HepG2 (cell line): Measurements from ENCODE around the gene ESRP2. TPM values are rescaled to one million over a fixed set of nuclear protein-coding genes. Genes with fewer than 3 reads are reported as not detected.

ENCODE experiments used
- AGO1 ChIP-seq: fragments of 200-400 bp; formaldehyde crosslinking; IDR thresholded peaks from 2 replicates; pipeline ENCODE4 v1.6.1; 2017; ENCODE audit warnings: mild to moderate bottlenecking, low read depth, low read length, moderate library complexity; ENCODE audit not compliant: poor library complexity, severe bottlenecking
- HNRNPLL ChIP-seq: fragments of 200-400 bp; formaldehyde crosslinking; IDR thresholded peaks from 2 replicates; pipeline ENCODE4 v1.6.1; 2017; ENCODE audit warnings: mild to moderate bottlenecking, low read depth, low read length; ENCODE audit not compliant: poor library complexity, severe bottlenecking
- IKZF1 ChIP-seq: fragments of 450-650 bp; IDR thresholded peaks from 2 replicates; pipeline ENCODE4 v1.7.1; 2016
- KAT7 ChIP-seq: IDR thresholded peaks from 2 replicates; pipeline ENCODE4 v1.6.1; 2018; ENCODE audit warnings: borderline replicate concordance, missing compliant biosample characterization
- PAWR ChIP-seq: sonication (generic); formaldehyde crosslinking; IDR thresholded peaks from 2 replicates; pipeline ENCODE4 v1.4.0; 2020; ENCODE audit warnings: missing genetic modification reagents, mild to moderate bottlenecking, borderline replicate concordance
- SNAPC2 ChIP-seq: sonication (generic); formaldehyde crosslinking; IDR thresholded peaks from 2 replicates; pipeline ENCODE4 v1.8.1; 2022; ENCODE audit warnings: mild to moderate bottlenecking, missing genetic modification reagents
- XRCC5 ChIP-seq: fragments of 200-400 bp; formaldehyde crosslinking; optimal IDR thresholded peaks from 2 replicates; pipeline ENCODE3; 2017; ENCODE audit warnings: mild to moderate bottlenecking, low read length
- ZNF274 ChIP-seq: sonication (generic); formaldehyde crosslinking; IDR thresholded peaks from 2 replicates; pipeline ENCODE4 v1.5.1; 2020; ENCODE audit warnings: mild to moderate bottlenecking, missing genetic modification reagents
- ZNF292 ChIP-seq: sonication (generic); formaldehyde crosslinking; IDR thresholded peaks from 2 replicates; pipeline ENCODE4 v1.8.1; 2022; ENCODE audit warnings: mild to moderate bottlenecking, low read depth, missing genetic modification reagents, borderline replicate concordance
- ZNF331 ChIP-seq: sonication (generic); formaldehyde crosslinking; IDR thresholded peaks from 2 replicates; pipeline ENCODE4 v1.4.0; 2020; ENCODE audit warnings: missing genetic modification reagents
- ZNF547 ChIP-seq: sonication (generic); formaldehyde crosslinking; IDR thresholded peaks from 2 replicates; pipeline ENCODE4 v1.5.1; 2020; ENCODE audit warnings: mild to moderate bottlenecking, missing genetic modification reagents
- ZNF563 ChIP-seq: sonication (generic); formaldehyde crosslinking; IDR thresholded peaks from 2 replicates; pipeline ENCODE4 v1.8.0; 2022; ENCODE audit warnings: mild to moderate bottlenecking, moderate library complexity, missing genetic modification reagents
- ZSCAN20 ChIP-seq: sonication (generic); formaldehyde crosslinking; IDR thresholded peaks from 2 replicates; pipeline ENCODE4 v1.4.0; 2020; ENCODE audit warnings: missing genetic modification reagents, mild to moderate bottlenecking, borderline replicate concordance
- polyA plus RNA-seq, 8 experiments: library from polyadenylated mRNA; depleted of rRNA in 3 of 8; stranded (reverse) in 7 of 8; unstranded in 1 of 8; fragments of >200 nt; fragmentation: Illumina TruSeq in 4 of 8; extraction: Trizol in 4 of 8; gene quantifications; 2 replicates each; pipeline versions ENCODE4 v1.2.1 to v1.2.3, GENCODE V29; 2011 to 2016; ENCODE audit warnings: low read depth in 4 of 8, missing spikeins in 1 of 8, mixed read lengths in 1 of 8; ENCODE audit not compliant: insufficient read depth in 1 of 8
- total RNA-seq, 5 experiments: library from RNA; depleted of rRNA; stranded (reverse); fragments of >200 nt; fragmentation: Illumina TruSeq; extraction: Trizol; gene quantifications; 2 replicates each; pipeline ENCODE4 v1.2.3, GENCODE V29; 2016; ENCODE audit warnings: low read depth in 1 of 5
- TF ChIP-seq, protein P1 (sequence below): IDR thresholded peaks from 2 replicates; pipeline ENCODE4 v1.6.1; 2016; ENCODE audit warnings: control low read depth
- TF ChIP-seq, protein P2 (sequence below): sonication (generic); formaldehyde crosslinking; conservative IDR thresholded peaks from 2 replicates; pipeline ENCODE4 v1.4.0; 2020; ENCODE audit warnings: missing genetic modification reagents
- TF ChIP-seq, protein P3 (sequence below): IDR thresholded peaks from 2 replicates; pipeline ENCODE4 v1.6.1; 2012; ENCODE audit warnings: inconsistent platforms
- TF ChIP-seq, protein P4 (sequence below): sonication (generic); formaldehyde crosslinking; IDR thresholded peaks from 2 replicates; pipeline ENCODE4 v1.8.0; 2022; ENCODE audit warnings: mild to moderate bottlenecking, missing genetic modification reagents; ENCODE audit not compliant: insufficient replicate concordance
- TF ChIP-seq, protein P5 (sequence below): sonication (generic); formaldehyde crosslinking; IDR thresholded peaks from 2 replicates; pipeline ENCODE4 v1.8.0; 2022; ENCODE audit warnings: missing genetic modification reagents, mild to moderate bottlenecking, moderate library complexity, borderline replicate concordance
- TF ChIP-seq, protein P6 (sequence below): sonication (generic); formaldehyde crosslinking; IDR thresholded peaks from 2 replicates; pipeline ENCODE4 v1.8.1; 2023; ENCODE audit warnings: mild to moderate bottlenecking, inconsistent platforms, moderate library complexity, missing genetic modification reagents, borderline replicate concordance

The ESRP2 gene
- total and polyA plus RNA-seq, 2 of the 13 experiments (the other 11 are each of a cell fraction or from before 2014, with no cell fraction given) = 21.1 to 32.4 TPM

DNA sequence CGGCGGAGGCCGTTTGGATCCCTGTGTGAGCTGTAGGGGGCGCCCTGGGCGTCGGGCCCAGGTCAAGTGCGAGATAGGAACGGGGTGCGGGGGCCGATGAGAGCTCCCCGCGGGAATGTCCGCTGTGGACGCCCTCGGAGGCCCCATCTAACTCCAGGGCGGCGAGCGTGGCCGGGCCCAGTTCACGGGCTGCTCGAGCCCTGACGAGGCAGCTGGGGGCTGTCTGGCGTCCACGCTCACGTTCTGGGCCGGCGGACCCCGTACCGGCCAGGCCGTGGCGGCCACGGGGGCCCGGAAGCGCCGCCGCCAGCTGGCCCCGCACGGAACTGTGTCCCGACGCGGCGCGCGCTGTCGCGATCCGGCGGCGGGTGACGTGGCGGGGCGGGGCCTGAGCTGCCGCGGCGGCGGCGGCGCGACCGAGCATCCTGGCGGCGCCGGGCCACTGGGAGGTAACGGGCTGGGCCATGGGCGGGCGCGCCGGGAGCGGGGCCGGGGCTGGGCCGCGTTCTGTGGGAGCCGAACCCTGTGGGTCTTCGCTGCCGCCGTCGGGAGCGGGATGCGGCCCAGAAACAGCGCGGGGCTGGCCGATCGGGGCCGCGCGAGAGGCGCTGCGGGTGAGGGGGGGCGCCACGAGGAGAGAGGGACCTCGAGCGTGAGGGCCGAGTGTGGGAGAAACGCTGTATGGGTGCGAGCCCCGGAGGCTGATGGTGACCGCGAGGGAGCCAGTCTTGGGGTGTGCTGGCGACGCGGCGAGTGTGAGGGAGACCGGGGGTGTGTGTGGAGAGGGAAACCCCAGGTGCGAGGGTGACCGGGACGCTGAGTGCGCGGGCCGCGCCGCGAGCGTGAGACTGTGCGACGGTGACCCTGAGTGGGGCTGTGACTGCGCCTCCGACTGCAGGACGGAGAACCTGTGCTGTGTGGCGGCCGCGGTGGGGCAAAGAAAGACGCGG lies 28.5 kb upstream of the ESRP2 start, which contains the start of gene SLC7A6 (continued):
- TF ChIP-seq KAT7 (CRISPR knock-in tag) (peak; percentile 80; the same call in 1 of the 2 replicates), ZNF547 (CRISPR knock-in tag) (0 out of 2 replicates have a peak, but pooled peaks have one; percentile 22), ZNF331 (CRISPR knock-in tag) (peak; percentile 68), ZNF563 (CRISPR knock-in tag) (peak; percentile 85), AGO1 (peak; percentile 80), PAWR (peak; percentile 89; the same call in 1 of the 2 replicates), ZNF292 (CRISPR knock-in tag) (peak; percentile 1; the same call in 1 of the 2 replicates), HNRNPLL (peak; percentile 98), IKZF1 (no peak), ZNF274 (CRISPR knock-in tag) (no peak; the same call in 1 of the 2 replicates), ZSCAN20 (0 out of 2 replicates have a peak, but pooled peaks have one; percentile 34), SNAPC2 (CRISPR knock-in tag) (no peak), XRCC5 (peak; percentile 96)
- TF ChIP-seq, protein P1, sequence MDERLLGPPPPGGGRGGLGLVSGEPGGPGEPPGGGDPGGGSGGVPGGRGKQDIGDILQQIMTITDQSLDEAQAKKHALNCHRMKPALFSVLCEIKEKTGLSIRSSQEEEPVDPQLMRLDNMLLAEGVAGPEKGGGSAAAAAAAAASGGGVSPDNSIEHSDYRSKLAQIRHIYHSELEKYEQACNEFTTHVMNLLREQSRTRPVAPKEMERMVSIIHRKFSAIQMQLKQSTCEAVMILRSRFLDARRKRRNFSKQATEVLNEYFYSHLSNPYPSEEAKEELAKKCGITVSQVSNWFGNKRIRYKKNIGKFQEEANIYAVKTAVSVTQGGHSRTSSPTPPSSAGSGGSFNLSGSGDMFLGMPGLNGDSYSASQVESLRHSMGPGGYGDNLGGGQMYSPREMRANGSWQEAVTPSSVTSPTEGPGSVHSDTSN (CRISPR knock-in tag) = no peak
- TF ChIP-seq, protein P2, sequence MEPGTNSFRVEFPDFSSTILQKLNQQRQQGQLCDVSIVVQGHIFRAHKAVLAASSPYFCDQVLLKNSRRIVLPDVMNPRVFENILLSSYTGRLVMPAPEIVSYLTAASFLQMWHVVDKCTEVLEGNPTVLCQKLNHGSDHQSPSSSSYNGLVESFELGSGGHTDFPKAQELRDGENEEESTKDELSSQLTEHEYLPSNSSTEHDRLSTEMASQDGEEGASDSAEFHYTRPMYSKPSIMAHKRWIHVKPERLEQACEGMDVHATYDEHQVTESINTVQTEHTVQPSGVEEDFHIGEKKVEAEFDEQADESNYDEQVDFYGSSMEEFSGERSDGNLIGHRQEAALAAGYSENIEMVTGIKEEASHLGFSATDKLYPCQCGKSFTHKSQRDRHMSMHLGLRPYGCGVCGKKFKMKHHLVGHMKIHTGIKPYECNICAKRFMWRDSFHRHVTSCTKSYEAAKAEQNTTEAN (CRISPR knock-in tag) = peak; percentile 59; the same call in 1 of the 2 replicates
- TF ChIP-seq, protein P3, sequence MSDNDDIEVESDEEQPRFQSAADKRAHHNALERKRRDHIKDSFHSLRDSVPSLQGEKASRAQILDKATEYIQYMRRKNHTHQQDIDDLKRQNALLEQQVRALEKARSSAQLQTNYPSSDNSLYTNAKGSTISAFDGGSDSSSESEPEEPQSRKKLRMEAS = peak; percentile 82; the same call in 1 of the 2 replicates
- TF ChIP-seq, protein P4, sequence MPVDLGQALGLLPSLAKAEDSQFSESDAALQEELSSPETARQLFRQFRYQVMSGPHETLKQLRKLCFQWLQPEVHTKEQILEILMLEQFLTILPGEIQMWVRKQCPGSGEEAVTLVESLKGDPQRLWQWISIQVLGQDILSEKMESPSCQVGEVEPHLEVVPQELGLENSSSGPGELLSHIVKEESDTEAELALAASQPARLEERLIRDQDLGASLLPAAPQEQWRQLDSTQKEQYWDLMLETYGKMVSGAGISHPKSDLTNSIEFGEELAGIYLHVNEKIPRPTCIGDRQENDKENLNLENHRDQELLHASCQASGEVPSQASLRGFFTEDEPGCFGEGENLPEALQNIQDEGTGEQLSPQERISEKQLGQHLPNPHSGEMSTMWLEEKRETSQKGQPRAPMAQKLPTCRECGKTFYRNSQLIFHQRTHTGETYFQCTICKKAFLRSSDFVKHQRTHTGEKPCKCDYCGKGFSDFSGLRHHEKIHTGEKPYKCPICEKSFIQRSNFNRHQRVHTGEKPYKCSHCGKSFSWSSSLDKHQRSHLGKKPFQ = peak; percentile 87
- TF ChIP-seq, protein P5, sequence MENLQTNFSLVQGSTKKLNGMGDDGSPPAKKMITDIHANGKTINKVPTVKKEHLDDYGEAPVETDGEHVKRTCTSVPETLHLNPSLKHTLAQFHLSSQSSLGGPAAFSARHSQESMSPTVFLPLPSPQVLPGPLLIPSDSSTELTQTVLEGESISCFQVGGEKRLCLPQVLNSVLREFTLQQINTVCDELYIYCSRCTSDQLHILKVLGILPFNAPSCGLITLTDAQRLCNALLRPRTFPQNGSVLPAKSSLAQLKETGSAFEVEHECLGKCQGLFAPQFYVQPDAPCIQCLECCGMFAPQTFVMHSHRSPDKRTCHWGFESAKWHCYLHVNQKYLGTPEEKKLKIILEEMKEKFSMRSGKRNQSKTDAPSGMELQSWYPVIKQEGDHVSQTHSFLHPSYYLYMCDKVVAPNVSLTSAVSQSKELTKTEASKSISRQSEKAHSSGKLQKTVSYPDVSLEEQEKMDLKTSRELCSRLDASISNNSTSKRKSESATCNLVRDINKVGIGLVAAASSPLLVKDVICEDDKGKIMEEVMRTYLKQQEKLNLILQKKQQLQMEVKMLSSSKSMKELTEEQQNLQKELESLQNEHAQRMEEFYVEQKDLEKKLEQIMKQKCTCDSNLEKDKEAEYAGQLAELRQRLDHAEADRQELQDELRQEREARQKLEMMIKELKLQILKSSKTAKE (CRISPR knock-in tag) = peak; percentile 16; the same call in 1 of the 2 replicates
- TF ChIP-seq, protein P6, sequence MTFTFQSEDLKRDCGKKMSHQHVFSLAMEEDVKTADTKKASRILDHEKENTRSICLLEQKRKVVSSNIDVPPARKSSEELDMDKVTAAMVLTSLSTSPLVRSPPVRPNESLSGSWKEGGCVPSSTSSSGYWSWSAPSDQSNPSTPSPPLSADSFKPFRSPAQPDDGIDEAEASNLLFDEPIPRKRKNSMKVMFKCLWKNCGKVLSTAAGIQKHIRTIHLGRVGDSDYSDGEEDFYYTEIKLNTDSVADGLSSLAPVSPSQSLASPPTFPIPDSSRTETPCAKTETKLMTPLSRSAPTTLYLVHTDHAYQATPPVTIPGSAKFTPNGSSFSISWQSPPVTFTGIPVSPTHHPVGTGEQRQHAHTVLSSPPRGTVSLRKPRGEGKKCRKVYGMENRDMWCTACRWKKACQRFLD = 0 out of 2 replicates have a peak, but pooled peaks have one; percentile 76
